Testis (tissue), 3 donors: ENCODE data around the gene NEFH. TPM values are rescaled to one million over a fixed set of nuclear protein-coding genes. Genes with fewer than 3 reads are reported as not detected.

Experiments used
- DNase-seq: peaks from one replicate; pipeline ENCODE4 v3.0.0-alpha.2; 2019
- H3K27ac ChIP-seq, 2 donors: fragments of 200-600 bp; sonication (generic); one replicate each; pipeline ENCODE4 v1.5.1; 2019
- H3K27me3 ChIP-seq: fragments of 200-600 bp; sonication (generic); one replicate; pipeline ENCODE4 v1.5.1; 2019
- H3K36me3 ChIP-seq: fragments of 200-600 bp; sonication (generic); one replicate; pipeline ENCODE4 v1.5.1; 2017; ENCODE audit warnings: low read depth; ENCODE audit errors: missing control alignments
- H3K4me1 ChIP-seq: fragments of 200-600 bp; sonication (generic); one replicate; pipeline ENCODE4 v1.5.1; 2019
- H3K4me3 ChIP-seq, 2 donors: fragments of 200-600 bp; sonication (generic); one replicate each; pipeline ENCODE4 v1.5.1; 2017 to 2019
- H3K9me3 ChIP-seq: fragments of 200-600 bp; sonication (generic); one replicate; pipeline ENCODE4 v1.5.1; 2017
- CTCF ChIP-seq, 3 experiments: fragments of 450-650 bp in 2 of 3; fragments of 200-600 bp in 1 of 3; sonication (generic) in 1 of 3; IDR thresholded peaks; one replicate each; pipeline ENCODE4 v1.5.1; 2016 to 2019; ENCODE audit warnings: antibody characterized with exemption in 3 of 3, mild to moderate bottlenecking in 2 of 3, moderate library complexity in 1 of 3
- POLR2A ChIP-seq: fragments of 450-650 bp; IDR thresholded peaks from one replicate; pipeline ENCODE4 v1.6.1; 2017; ENCODE audit warnings: antibody characterized with exemption, mild to moderate bottlenecking, moderate library complexity
- WGBS, 2 donors: methylation state at CpG; one replicate each; pipeline ENCODE4 v1.1.5; 2018; 5-methylcytosine and 5-hydroxymethylcytosine counted together
- intact Hi-C: fragments of 100-400 bp; cut with DNase I; formaldehyde crosslinking; loops from one replicate; pipeline ENCODE4 v1.15.1; 2023; ENCODE audit warnings: low total_unique reads
- polyA plus RNA-seq: library from polyadenylated mRNA; stranded (reverse); fragments of 350-450 nt; fragmentation: Illumina TruSeq; extraction: RNeasy Lipid Tissue Mini Kit (QIAGEN cat#74804); gene quantifications from one replicate; pipeline ENCODE4 v1.2.3, GENCODE V29; 2014; ENCODE audit warnings: low read depth, low replicate concordance; ENCODE audit not compliant: insufficient read depth
- total RNA-seq, 2 donors: library from RNA; depleted of rRNA; stranded (reverse); fragments of >200 nt; gene quantifications; one replicate each; pipeline ENCODE4 v1.2.3, GENCODE V29; 2016

Gene NEFH
- total and polyA plus RNA-seq, 3 donors from 2014 or later = 12.0 to 18.6 (median 16.9) TPM

- 85 to 96% methylated on average over 2 of the region's 2 CpGs for whole genome bisulfite sequencing, 2 donors
These were observed 43.7 kb downstream of the NEFH start for GRCh38 chr22:29523761-29524160.

GRCh38 chr22:29524442-29525191, 44.6 kb downstream of the NEFH start:
- no peak overlapping the region for H3K27ac ChIP-seq
- no peak for TF ChIP-seq POLR2A
- peak in 2 of 3 experiments; percentile 18 to 25 for TF ChIP-seq CTCF (IDR thresholded peaks at IDR 0.05)
- no peaks in the 10 kb centered on the region for H3K9me3 ChIP-seq
- DNase-seq = peak; percentile 63
- 68 to 69% methylated on average over 5 of the region's 5 CpGs for WGBS, 2 donors
- H3K4me1 ChIP-seq = no peaks in the 10 kb centered on the region
- H3K4me3 ChIP-seq = no peak overlapping the region
- intact Hi-C loops = no loop called here
- no peaks in the 10 kb centered on the region for H3K36me3 ChIP-seq
- H3K27me3 ChIP-seq = no peaks in the 10 kb centered on the region

More at GRCh38 chr22:29523761-29524160, 43.7 kb downstream of the NEFH start:
- Histone ChIP-seq H3K4me3 (no peak overlapping the region), H3K9me3 (no peaks in the 10 kb centered on the region), H3K27me3 (no peaks in the 10 kb centered on the region), H3K27ac (no peak overlapping the region), H3K36me3 (no peaks in the 10 kb centered on the region), H3K4me1 (no peaks in the 10 kb centered on the region)
- TF ChIP-seq POLR2A (no peak), CTCF (IDR thresholded peaks at IDR 0.05) (no peak)
- no peak for DNase-seq
- intact Hi-C loops = no loop called here

- H3K4me3 ChIP-seq = no peak overlapping the region
- no peak overlapping the region for H3K27ac ChIP-seq
- H3K36me3 ChIP-seq = no peaks in the 10 kb centered on the region
- no peak for TF ChIP-seq POLR2A
- TF ChIP-seq CTCF (IDR thresholded peaks at IDR 0.05) = no peak
- intact Hi-C loops = no loop called here
- WGBS, 2 donors = 88 to 89% methylated on average over 7 of the region's 7 CpGs
- no peaks in the 10 kb centered on the region for H3K4me1 ChIP-seq
- H3K27me3 ChIP-seq = no peaks in the 10 kb centered on the region
- DNase-seq = no peak
- H3K9me3 ChIP-seq = no peaks in the 10 kb centered on the region
These were observed 48.1 kb downstream of the NEFH start for GRCh38 chr22:29528144-29528543.

- intact Hi-C loops = no loop called here
- Histone ChIP-seq H3K9me3 (no peaks in the 10 kb centered on the region), H3K27ac (no peak overlapping the region), H3K36me3 (no peaks in the 10 kb centered on the region), H3K27me3 (no peaks in the 10 kb centered on the region), H3K4me1 (no peaks in the 10 kb centered on the region), H3K4me3 (no peak overlapping the region)
- WGBS, 2 donors = 93 to 94% methylated on average over 4 of the region's 4 CpGs
- DNase-seq = no peak
- TF ChIP-seq CTCF (IDR thresholded peaks at IDR 0.05) = no peak
- TF ChIP-seq POLR2A = no peak
These were observed 50.7 kb downstream of the NEFH start for GRCh38 chr22:29530716-29531115.

GRCh38 chr22:29531419-29531818, 51.4 kb downstream of the NEFH start:
- no peak for DNase-seq
- no peak overlapping the region for H3K4me3 ChIP-seq
- no peaks in the 10 kb centered on the region for H3K27me3 ChIP-seq
- H3K27ac ChIP-seq = no peak overlapping the region
- 88 to 92% methylated on average over 4 of the region's 4 CpGs for WGBS, 2 donors
- H3K36me3 ChIP-seq = no peaks in the 10 kb centered on the region
- H3K4me1 ChIP-seq = no peaks in the 10 kb centered on the region
- intact Hi-C loops = no loop called here
- no peaks in the 10 kb centered on the region for H3K9me3 ChIP-seq
- no peak for TF ChIP-seq CTCF (IDR thresholded peaks at IDR 0.05)
- TF ChIP-seq POLR2A = no peak
